Duodenal mucosa (tissue), 2 donors: ENCODE measurements around the gene HMCES.
"Not testable (repeated sequence)": the region's sequence is repeated elsewhere in the genome, so short reads cannot be mapped to it uniquely, and the experiment has no call there.

Experiments
- H3K27ac ChIP-seq: one replicate; pipeline ENCODE4 v1.7.0; 2013; ENCODE audit warnings: low read depth, low read length
- H3K27me3 ChIP-seq, 2 donors: one replicate each; pipeline ENCODE4 v1.7.0; 2013; ENCODE audit warnings: low read length in 2 of 2, control low read depth in 1 of 2; ENCODE audit not compliant: insufficient read depth in 2 of 2, control insufficient read depth in 1 of 2
- H3K36me3 ChIP-seq, 2 donors: one replicate each; pipeline ENCODE4 v1.7.0; 2013; ENCODE audit warnings: low read length in 2 of 2, control low read depth in 1 of 2; ENCODE audit not compliant: insufficient read depth in 2 of 2, control insufficient read depth in 1 of 2
- H3K4me1 ChIP-seq, 2 donors: one replicate each; pipeline ENCODE4 v1.7.0; 2013; ENCODE audit warnings: low read length in 2 of 2, control low read depth in 1 of 2; ENCODE audit not compliant: insufficient read depth in 2 of 2, control insufficient read depth in 1 of 2
- H3K4me3 ChIP-seq, 2 donors: one replicate each; pipeline ENCODE4 v1.7.0; 2013; ENCODE audit warnings: low read length in 2 of 2, low read depth in 1 of 2
- H3K9ac ChIP-seq, 2 donors: one replicate each; pipeline ENCODE4 v1.7.0; 2013; ENCODE audit warnings: low read length in 2 of 2, low read depth in 1 of 2
- H3K9me3 ChIP-seq, 2 donors: one replicate each; pipeline ENCODE4 v1.7.0; 2013; ENCODE audit warnings: low read length in 2 of 2, control low read depth in 1 of 2; ENCODE audit not compliant: control insufficient read depth in 1 of 2

Gene HMCES

GRCh38 chr3:129330409-129330808 is 51.7 kb downstream of the HMCES start:
- H3K27me3 ChIP-seq, result no peaks in the 10 kb centered on the region
- H3K27ac ChIP-seq, result no peak overlapping the region
- no peak overlapping the region for H3K4me3 ChIP-seq
- H3K9me3 ChIP-seq, result no peaks in the 10 kb centered on the region
- H3K36me3 ChIP-seq, result no peaks in the 10 kb centered on the region
- H3K4me1 ChIP-seq, result no peaks in the 10 kb centered on the region
- H3K9ac ChIP-seq, result no peak overlapping the region

DNA sequence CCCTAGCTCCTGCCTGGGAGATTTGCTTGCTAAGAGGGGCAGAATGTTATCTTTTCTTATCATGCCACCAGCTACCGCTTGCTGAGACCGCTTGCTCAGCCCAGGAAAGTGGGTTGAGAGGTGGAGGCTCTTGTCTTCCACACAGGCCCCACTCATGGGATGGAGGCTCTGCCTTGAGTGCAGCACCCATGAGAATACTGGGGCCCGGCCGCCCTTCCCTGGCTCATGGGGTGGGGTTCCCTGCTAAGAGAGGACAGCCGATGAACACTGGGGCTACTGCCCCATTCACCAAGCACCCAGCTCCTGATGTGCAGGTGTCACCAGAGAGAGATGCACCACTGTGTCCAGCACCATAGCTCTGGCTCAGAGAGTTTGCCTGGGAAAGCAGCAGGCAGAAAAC is 55.2 kb downstream of the HMCES start:
- no peaks in the 10 kb centered on the region for H3K9me3 ChIP-seq
- no peaks in the 10 kb centered on the region for H3K4me1 ChIP-seq
- H3K4me3 ChIP-seq, result no peak overlapping the region
- no peak overlapping the region for H3K27ac ChIP-seq
- H3K27me3 ChIP-seq, result no peaks in the 10 kb centered on the region
- no peak overlapping the region for H3K9ac ChIP-seq
- no peaks in the 10 kb centered on the region for H3K36me3 ChIP-seq

GRCh38 chr3:129336093-129336706 is 57.5 kb downstream of the HMCES start:
- Histone ChIP-seq H3K27me3 (no peaks in the 10 kb centered on the region), H3K27ac (no peak overlapping the region), H3K9me3 (no peaks in the 10 kb centered on the region), H3K36me3 (no peaks in the 10 kb centered on the region), H3K4me3 (no peak overlapping the region), H3K9ac (no peak overlapping the region), H3K4me1 (no peaks in the 10 kb centered on the region)

GRCh38 chr3:129337719-129338118 is 59.0 kb downstream of the HMCES start:
- not testable (repeated sequence) for H3K36me3 ChIP-seq, H3K27me3 ChIP-seq, H3K4me3 ChIP-seq, H3K27ac ChIP-seq, H3K9ac ChIP-seq, H3K4me1 ChIP-seq, H3K9me3 ChIP-seq

DNA sequence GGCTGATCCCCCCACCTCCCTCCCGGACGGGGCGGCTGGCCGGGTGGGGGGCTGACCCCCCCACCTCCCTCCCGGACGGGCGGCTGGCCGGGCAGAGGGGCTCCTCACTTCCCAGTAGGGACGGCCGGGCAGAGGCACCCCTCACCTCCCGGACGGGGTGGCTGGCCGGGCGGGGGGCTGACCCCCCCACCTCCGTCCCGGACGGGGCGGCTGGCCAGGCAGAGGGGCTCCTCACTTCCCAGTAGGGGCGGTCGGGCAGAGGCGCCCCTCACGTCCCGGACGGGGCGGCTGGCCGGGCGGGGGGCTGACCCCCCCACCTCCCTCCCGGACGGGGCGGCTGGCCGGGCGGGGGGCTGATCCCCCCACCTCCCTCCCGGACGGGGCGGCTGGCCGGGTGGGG is 60.5 kb downstream of the HMCES start:
- not testable (repeated sequence) for H3K27ac ChIP-seq, H3K4me3 ChIP-seq, H3K4me1 ChIP-seq, H3K36me3 ChIP-seq, H3K9me3 ChIP-seq, H3K27me3 ChIP-seq, H3K9ac ChIP-seq

DNA sequence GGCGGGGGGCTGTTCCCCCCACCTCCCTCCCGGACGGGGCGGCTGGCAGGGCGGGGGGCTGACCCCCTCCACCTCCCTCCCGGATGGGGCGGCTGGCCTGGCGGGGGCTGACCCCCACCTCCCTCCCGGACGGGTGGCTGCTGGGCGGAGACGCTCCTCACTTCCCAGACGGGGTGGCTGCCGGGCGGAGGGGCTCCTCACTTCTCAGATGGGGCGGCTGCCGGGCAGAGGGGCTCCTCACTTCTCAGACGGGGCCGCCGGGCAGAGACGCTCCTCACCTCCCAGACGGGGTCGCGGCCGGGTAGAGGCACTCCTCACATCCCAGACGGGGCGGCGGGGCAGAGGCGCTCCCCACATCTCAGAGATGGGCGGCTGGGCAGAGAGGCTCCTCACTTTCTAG is 61.2 kb downstream of the HMCES start:
- not testable (repeated sequence) for H3K9me3 ChIP-seq

GRCh38 chr3:129341331-129342141 is 62.9 kb downstream of the HMCES start:
- Histone ChIP-seq H3K9ac (no peak overlapping the region), H3K27ac (no peak overlapping the region), H3K27me3 (peaks cover 0 to 2% of the 10 kb centered on the region in 2 donors), H3K4me3 (no peak overlapping the region), H3K36me3 (no peaks in the 10 kb centered on the region), H3K9me3 (no peaks in the 10 kb centered on the region), H3K4me1 (peaks cover under 1 to 3% of the 10 kb centered on the region in 2 donors)

More for the DNA sequence above, 61.2 kb downstream of the HMCES start:
- H3K27me3 ChIP-seq, H3K4me3 ChIP-seq, H3K4me1 ChIP-seq, H3K36me3 ChIP-seq, H3K27ac ChIP-seq, H3K9ac ChIP-seq: not testable (repeated sequence)

DNA sequence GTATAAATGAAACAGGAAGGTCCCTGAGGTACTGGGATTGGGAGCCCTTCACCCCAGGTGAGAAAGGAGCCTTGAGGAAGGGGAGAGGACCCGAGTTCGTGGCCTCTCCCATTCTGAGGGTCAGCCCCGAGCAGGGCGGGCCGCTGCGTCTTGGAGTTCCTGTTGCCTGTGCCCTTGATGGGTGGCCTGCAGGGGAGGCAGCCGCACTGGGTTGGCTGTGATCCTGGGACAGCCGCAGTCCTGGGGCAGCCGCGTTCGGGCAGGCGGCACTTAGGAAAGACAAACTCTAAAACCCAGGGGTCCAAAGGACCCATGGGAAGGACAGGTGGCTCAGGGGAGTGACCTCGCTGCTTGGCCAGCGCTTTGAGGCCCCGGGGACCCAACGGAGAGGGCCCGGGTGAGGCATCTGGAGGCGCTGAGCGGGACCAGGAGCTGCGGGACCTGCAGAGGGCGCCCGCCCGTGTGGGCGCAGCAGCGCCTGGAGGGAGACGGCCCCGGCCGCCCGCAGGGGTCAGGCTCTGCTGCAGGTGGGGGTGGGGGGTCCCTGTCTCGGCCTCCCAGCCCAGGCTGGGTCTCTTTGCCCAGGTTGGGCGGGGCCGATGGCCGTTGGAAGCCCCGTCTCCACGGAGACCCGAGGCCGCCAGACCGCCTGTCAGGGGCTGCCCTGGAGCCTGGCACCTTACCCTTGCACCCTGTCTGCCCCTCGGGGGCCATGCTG is 65.1 kb downstream of the HMCES start:
- no peaks in the 10 kb centered on the region for H3K9me3 ChIP-seq
- peaks cover 7 to 14% of the 10 kb centered on the region in 2 donors for H3K4me1 ChIP-seq
- H3K27me3 ChIP-seq, result peaks cover 0 to 2% of the 10 kb centered on the region in 2 donors
- H3K36me3 ChIP-seq, result no peaks in the 10 kb centered on the region
- H3K9ac ChIP-seq, result no peak overlapping the region
- peak overlapping the region; percentile 29 to 53 for H3K4me3 ChIP-seq
- H3K27ac ChIP-seq, result no peak overlapping the region

DNA sequence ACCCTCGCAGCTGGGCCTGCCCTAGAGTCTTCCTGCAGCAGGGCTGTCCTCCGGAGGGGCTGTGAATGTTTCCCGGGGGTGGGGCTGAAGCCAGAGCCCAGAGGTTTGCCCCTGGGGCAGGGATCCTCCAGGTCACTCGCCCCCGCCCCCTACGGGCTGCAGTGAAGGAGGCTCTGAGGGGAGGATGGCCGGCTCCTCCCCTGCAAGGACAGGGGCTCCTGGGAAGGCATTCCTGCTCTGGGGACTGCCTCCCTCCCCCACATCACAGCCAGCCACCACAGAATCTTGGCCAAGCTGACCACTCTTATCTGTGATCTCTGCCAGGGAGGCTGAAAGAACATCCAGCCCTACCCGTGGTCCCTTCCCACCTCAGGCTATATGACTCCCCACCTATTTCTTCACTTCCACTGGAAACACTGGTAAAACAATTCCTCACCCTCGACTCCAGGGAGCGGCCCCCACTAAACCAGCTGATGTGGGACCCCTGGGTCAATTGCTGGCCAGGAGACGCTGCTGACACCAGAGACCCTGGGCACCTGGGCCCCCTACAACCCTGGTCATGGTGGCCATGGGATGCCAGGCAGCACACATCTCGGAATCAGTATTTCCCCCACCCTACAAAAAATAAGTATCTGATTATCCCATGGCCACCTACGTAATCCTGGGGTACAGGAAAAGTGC is 66.0 kb downstream of the HMCES start:
- Histone ChIP-seq H3K4me1 (peaks cover 7 to 14% of the 10 kb centered on the region in 2 donors), H3K4me3 (peak overlapping the region in 1 of 2 donors; percentile 29), H3K27me3 (peaks cover 0 to 2% of the 10 kb centered on the region in 2 donors), H3K9me3 (no peaks in the 10 kb centered on the region), H3K27ac (no peak overlapping the region), H3K9ac (no peak overlapping the region), H3K36me3 (no peaks in the 10 kb centered on the region)

DNA sequence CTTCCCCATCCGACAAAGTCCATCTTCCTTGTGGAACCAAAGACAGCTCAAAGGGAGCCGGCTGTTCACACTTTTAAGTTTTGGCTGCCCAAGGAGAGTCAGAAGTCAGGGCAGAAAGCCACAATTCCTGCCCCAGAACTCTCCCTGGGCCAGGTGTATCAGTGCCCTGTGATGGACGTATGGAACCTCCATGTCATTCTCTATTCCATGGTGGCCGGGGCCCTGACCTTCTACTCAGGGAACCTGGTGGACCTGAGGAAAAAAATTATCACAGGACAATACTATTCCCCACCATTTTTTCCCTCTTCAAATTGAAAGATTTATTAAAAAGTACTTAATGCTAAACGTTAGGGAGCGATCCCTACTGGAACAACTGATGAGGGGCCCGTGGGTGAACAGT is 66.6 kb downstream of the HMCES start:
- peaks cover 7 to 14% of the 10 kb centered on the region in 2 donors for H3K4me1 ChIP-seq
- H3K36me3 ChIP-seq, result no peaks in the 10 kb centered on the region
- H3K4me3 ChIP-seq, result no peak overlapping the region
- no peak overlapping the region for H3K9ac ChIP-seq
- H3K27ac ChIP-seq, result no peak overlapping the region
- H3K9me3 ChIP-seq, result no peaks in the 10 kb centered on the region
- H3K27me3 ChIP-seq, result peaks cover 0 to 2% of the 10 kb centered on the region in 2 donors
